MCF 10A (cell line): ENCODE data around the gene SLC49A3. TPM values are rescaled to one million over a fixed set of nuclear protein-coding genes. Genes with fewer than 3 reads are reported as not detected.
A peak's percentile ranks its signal among the peaks of the same experiment; 100 is the strongest.
"Not testable (repeated sequence)": the region's sequence is repeated elsewhere in the genome, so short reads cannot be mapped to it uniquely, and the experiment has no call there.

Source experiments
- BruUV-seq: library from RNA; stranded (reverse); fragments of 400-500 nt; replicated peaks from 2 replicates; lab custom pipeline; 2021; lab: Mats Ljungman, UMichigan
- CTCF ChIA-PET: fragments of 300-600 bp; sonication (Branson Sonifier 250); formaldehyde crosslinking; extraction: SDS; loops from one replicate; lab custom pipeline; 2021; ENCODE audit warnings: antibody characterized with exemption, inconsistent platforms; lab: Yijun Ruan, JAX
- POLR2A ChIA-PET: fragments of 300-600, 350-650 bp; sonication (Branson Sonifier 250); formaldehyde crosslinking; extraction: SDS; loops from one replicate; lab custom pipeline; 2020; ENCODE audit warnings: antibody characterized with exemption, inconsistent platforms; lab: Yijun Ruan, JAX
- DNase-seq: peaks from one replicate; pipeline ENCODE4 v3.0.0-alpha.2; 2018; ENCODE audit not compliant: unreplicated experiment
- H3K27ac Mint-ChIP-seq: one replicate; pipeline ENCODE4 v1.8.0; 2022; ENCODE audit warnings: mild to moderate bottlenecking, low read depth, mixed read lengths; ENCODE audit not compliant: unreplicated experiment
- H3K27me3 Mint-ChIP-seq: one replicate; pipeline ENCODE4 v1.8.0; 2022; ENCODE audit warnings: mixed read lengths; ENCODE audit not compliant: insufficient read depth, unreplicated experiment
- H3K36me3 Mint-ChIP-seq: one replicate; pipeline ENCODE4 v1.8.0; 2022; ENCODE audit warnings: mild to moderate bottlenecking, moderate library complexity, mixed read lengths; ENCODE audit not compliant: insufficient read depth, unreplicated experiment
- H3K4me1 Mint-ChIP-seq: one replicate; pipeline ENCODE4 v1.8.0; 2022; ENCODE audit warnings: mixed read lengths; ENCODE audit not compliant: insufficient read depth, unreplicated experiment
- H3K4me3 Mint-ChIP-seq: one replicate; pipeline ENCODE4 v1.8.0; 2022; ENCODE audit warnings: mild to moderate bottlenecking, moderate library complexity, mixed read lengths; ENCODE audit not compliant: unreplicated experiment
- H3K9me3 Mint-ChIP-seq: one replicate; pipeline ENCODE4 v1.8.0; 2022; ENCODE audit warnings: mixed read lengths; ENCODE audit not compliant: unreplicated experiment
- CTCF ChIP-seq: fragments of 200-600 bp; IDR thresholded peaks from one replicate; pipeline ENCODE4 v1.8.0; 2022; ENCODE audit warnings: antibody characterized with exemption, mild to moderate bottlenecking; ENCODE audit not compliant: unreplicated experiment
- intact Hi-C: fragments of 100-400 bp; cut with micrococcal nuclease; formaldehyde crosslinking; loops from 2 replicates; pipeline ENCODE4 v1.14.1; 2022
- total RNA-seq: library from RNA; stranded (reverse); gene quantifications from 2 replicates; pipeline ENCODE4 v1.2.3, GENCODE V29; 2022

SLC49A3 gene
- total RNA-seq, 1 experiment from 2014 or later, result not detected

GRCh38 chr4:702618-703048 lies 13.7 kb upstream of the SLC49A3 start:
- Mint-ChIP-seq H3K27me3 (no peaks in the 10 kb centered on the region), H3K4me3 (no peak overlapping the region), H3K27ac (no peak overlapping the region), H3K4me1 (peaks cover 5% of the 10 kb centered on the region), H3K36me3 (no peaks in the 10 kb centered on the region), H3K9me3 (no peaks in the 10 kb centered on the region)
- no TSS peak for BruUV-seq
- intact Hi-C loops, result no loop called here
- CTCF ChIA-PET, result no interaction called here
- POLR2A ChIA-PET, result no interaction called here
- TF ChIP-seq CTCF, result no peak
- no peak for DNase-seq

- H3K27me3 Mint-ChIP-seq, result no peaks in the 10 kb centered on the region
- ChIA-PET CTCF (interaction anchor here (0.6 to 2.2 kb wide), 4 partner anchors 16 to 90 kb away, joined by 3 to 7 read pairs (median 4); no protein-coding TSS in a partner anchor), POLR2A (interaction anchor here (0.9 to 2.7 kb wide), 4 partner anchors 14 to 52 kb away, joined by 3 to 12 read pairs (median 4); partner anchors contain the start of genes ATP5ME and MYL5)
- no peak for TF ChIP-seq CTCF
- intact Hi-C loops, result no loop called here
- peaks cover 6% of the 10 kb centered on the region for H3K36me3 Mint-ChIP-seq
- DNase-seq, result no peak
- no TSS peak for BruUV-seq
- H3K27ac Mint-ChIP-seq, result no peak overlapping the region
- H3K4me1 Mint-ChIP-seq, result peaks cover 5% of the 10 kb centered on the region
- no peak overlapping the region for H3K4me3 Mint-ChIP-seq
- no peaks in the 10 kb centered on the region for H3K9me3 Mint-ChIP-seq
Observed at GRCh38 chr4:700587-701264, 11.8 kb upstream of the SLC49A3 start.

- TF ChIP-seq CTCF, result no peak
- no TSS peak for BruUV-seq
- H3K4me1 Mint-ChIP-seq, result peaks cover 5% of the 10 kb centered on the region
- ChIA-PET POLR2A (interaction anchor here (1.0 to 2.7 kb wide), 4 partner anchors 13 to 92 kb away, joined by 3 to 12 read pairs (median 8); partner anchors contain the start of genes ATP5ME and MYL5), CTCF (interaction anchor here (0.6 to 2.2 kb wide), 3 partner anchors 16 to 25 kb away, joined by 3 to 7 read pairs (median 3); partner anchors contain the start of gene MYL5)
- H3K27ac Mint-ChIP-seq, result peak overlapping the region; percentile 79
- no peaks in the 10 kb centered on the region for H3K27me3 Mint-ChIP-seq
- DNase-seq, result no peak
- intact Hi-C loops, result no loop called here
- H3K4me3 Mint-ChIP-seq, result peak overlapping the region; percentile 54
- no peaks in the 10 kb centered on the region for H3K9me3 Mint-ChIP-seq
- peaks cover 6% of the 10 kb centered on the region for H3K36me3 Mint-ChIP-seq
Observed at GRCh38 chr4:699816-700580, 11.0 kb upstream of the SLC49A3 start.

- H3K9me3 Mint-ChIP-seq, H3K27me3 Mint-ChIP-seq, intact Hi-C loops, H3K27ac Mint-ChIP-seq, H3K4me3 Mint-ChIP-seq, DNase-seq, POLR2A ChIA-PET, BruUV-seq, H3K36me3 Mint-ChIP-seq, H3K4me1 Mint-ChIP-seq: not testable (repeated sequence)
- CTCF ChIA-PET, result interaction anchor here (0.7 kb wide), 1 partner anchor 226 kb away, joined by 3 read pairs; no protein-coding TSS in a partner anchor
Observed at GRCh38 chr4:694341-694940, 5.5 kb upstream of the SLC49A3 start.
